Mucosa of descending colon (tissue), 3 donors: ENCODE results near the gene SDK1. TPM values are rescaled to one million over a fixed set of nuclear protein-coding genes. Genes with fewer than 3 reads are reported as not detected.

Experiments
- ATAC-seq: fragments of 200-7000 bp; cut with Tn5 transposase; one replicate; pipeline ENCODE4 v1.9.1; 2020; ENCODE audit warnings: mild to moderate bottlenecking, moderate library complexity
- DNase-seq, 3 donors: peaks; one replicate each; pipeline ENCODE4 v3.0.0-alpha.2; 2020
- H3K36me3 ChIP-seq: fragments of 200-600 bp; one replicate; pipeline ENCODE4 v1.8.0; 2021; ENCODE audit warnings: low read depth, mild to moderate bottlenecking
- H3K4me1 ChIP-seq: fragments of 200-600 bp; one replicate; pipeline ENCODE4 v1.8.0; 2021; ENCODE audit warnings: low read depth, mild to moderate bottlenecking
- H3K4me3 ChIP-seq: fragments of 200-600 bp; one replicate; pipeline ENCODE4 v1.8.0; 2021; ENCODE audit warnings: mild to moderate bottlenecking
- H3K9me3 ChIP-seq: fragments of 200-600 bp; one replicate; pipeline ENCODE4 v1.8.0; 2021; ENCODE audit warnings: mild to moderate bottlenecking
- CTCF ChIP-seq: fragments of 200-600 bp; IDR thresholded peaks from one replicate; pipeline ENCODE4 v1.8.0; 2022; ENCODE audit warnings: antibody characterized with exemption, mild to moderate bottlenecking
- intact Hi-C, 2 donors: fragments of 100-400 bp; cut with DNase I in 1 of 2; cut with micrococcal nuclease in 1 of 2; formaldehyde crosslinking; loops; one replicate each; pipeline versions ENCODE4 v1.11.0 to v1.11.1; 2022; cut with DNase I, micrococcal nuclease
- total RNA-seq, 3 donors: library from RNA; stranded (reverse); fragmentation: NEBNext Ultra II Directional in 2 of 3; extraction: Animal tissue kit (Norgen Biotek cat#: 25700) in 2 of 3; gene quantifications; one replicate each; pipeline versions ENCODE4 v1.2.1 to v1.2.4, GENCODE V29; 2021 to 2023
- donor health status: DM: no; HTN: no; CAD: no; lungs with moderate emphysema.
- donor health status: DM: no; HTN: no; CAD: no.
- donor health status: DM: no; HTN: yes; CAD: no.

Gene SDK1
- total RNA-seq, 3 donors from 2014 or later: 2.7 to 20.2 (median 4.2) TPM

GRCh38 chr7:3832199-3832598 lies 531.1 kb downstream of the SDK1 start:
- no peak for TF ChIP-seq CTCF
- ATAC-seq (peak; percentile 82), DNase-seq (no peak)
- Histone ChIP-seq H3K36me3 (no peaks in the 10 kb centered on the region), H3K4me1 (peaks cover 6% of the 10 kb centered on the region), H3K9me3 (no peaks in the 10 kb centered on the region), H3K4me3 (no peak overlapping the region)
- intact Hi-C loops: no loop called here

- Histone ChIP-seq H3K9me3 (no peaks in the 10 kb centered on the region), H3K4me3 (no peak overlapping the region), H3K36me3 (no peaks in the 10 kb centered on the region), H3K4me1 (peaks cover 6% of the 10 kb centered on the region)
- ATAC-seq (peak; percentile 94), DNase-seq (peak in 1 of 3 donors; percentile 69)
- TF ChIP-seq CTCF: no peak
- intact Hi-C loops: no loop called here
Measured at GRCh38 chr7:3835109-3835508, 534.1 kb downstream of the SDK1 start.

- DNase-seq: no peak
- Histone ChIP-seq H3K4me1 (peaks cover 4% of the 10 kb centered on the region), H3K4me3 (no peak overlapping the region), H3K36me3 (no peaks in the 10 kb centered on the region), H3K9me3 (no peaks in the 10 kb centered on the region)
- TF ChIP-seq CTCF: no peak
- ATAC-seq: no peak
- intact Hi-C loops: no loop called here
Measured at GRCh38 chr7:3836855-3837254, 535.8 kb downstream of the SDK1 start.

- ATAC-seq (no peak), DNase-seq (no peak)
- intact Hi-C loops: no loop called here
- no peaks in the 10 kb centered on the region for H3K36me3 ChIP-seq
- H3K4me1 ChIP-seq: no peaks in the 10 kb centered on the region
- no peaks in the 10 kb centered on the region for H3K9me3 ChIP-seq
- no peak for TF ChIP-seq CTCF
- no peak overlapping the region for H3K4me3 ChIP-seq
Measured at GRCh38 chr7:3844540-3845151, 543.6 kb downstream of the SDK1 start.

- intact Hi-C loops: no loop called here
- Histone ChIP-seq H3K4me3 (no peak overlapping the region), H3K9me3 (no peaks in the 10 kb centered on the region), H3K4me1 (no peaks in the 10 kb centered on the region), H3K36me3 (no peaks in the 10 kb centered on the region)
- no peak for DNase-seq
- ATAC-seq: no peak
- TF ChIP-seq CTCF: no peak
Measured at GRCh38 chr7:3846738-3847137, 545.7 kb downstream of the SDK1 start.

GRCh38 chr7:3847336-3847735 lies 546.3 kb downstream of the SDK1 start:
- no peaks in the 10 kb centered on the region for H3K36me3 ChIP-seq
- ATAC-seq (no peak), DNase-seq (no peak)
- TF ChIP-seq CTCF: no peak
- no peaks in the 10 kb centered on the region for H3K9me3 ChIP-seq
- no peaks in the 10 kb centered on the region for H3K4me1 ChIP-seq
- no peak overlapping the region for H3K4me3 ChIP-seq
- intact Hi-C loops: no loop called here
